Caco-2 (cell line): ENCODE measurements around the gene S100A5. TPM values are rescaled to one million over a fixed set of nuclear protein-coding genes. Genes with fewer than 3 reads are reported as not detected.

ENCODE experiments used
- BruUV-seq: library from RNA; stranded (reverse); fragments of 400-500 nt; replicated peaks from 2 replicates; lab custom pipeline; 2021; lab: Mats Ljungman, UMichigan
- CTCF ChIA-PET: fragments of 300-600 bp; sonication (Branson Sonifier 250); formaldehyde crosslinking; loops from one replicate; lab custom pipeline; 2022; ENCODE audit warnings: antibody characterized with exemption; lab: Charles Lee
- POLR2A ChIA-PET: fragments of 300-600 bp; sonication (Branson Sonifier 250); formaldehyde crosslinking; loops from one replicate; lab custom pipeline; 2022; ENCODE audit warnings: antibody characterized with exemption; lab: Charles Lee
- DNase-seq, 2 experiments: peaks; one replicate each; pipeline versions ENCODE4 v3.0.0 to v3.0.0-alpha.2; 2020 to 2022
- H3K27me3 ChIP-seq: replicated peaks from 2 replicates; pipeline ENCODE4 v1.6.0; 2011; ENCODE audit warnings: low read length; ENCODE audit not compliant: control insufficient read depth, insufficient read depth
- H3K36me3 ChIP-seq: 2 replicates; pipeline ENCODE4 v1.5.1; 2011; ENCODE audit warnings: low read length; ENCODE audit not compliant: control insufficient read depth, insufficient read depth
- H3K4me1 ChIP-seq: fragments of 250-450 bp; sonication (Bioruptor Pico); 2 replicates; pipeline ENCODE4 v1.5.1; 2020; ENCODE audit warnings: mild to moderate bottlenecking
- H3K4me3 ChIP-seq: 2 replicates; pipeline ENCODE4 v1.5.1; 2011; ENCODE audit warnings: low read depth, mild to moderate bottlenecking, control low read depth, low read length
- H3K9me3 ChIP-seq: fragments of 250-450 bp; sonication (Bioruptor Pico); 2 replicates; pipeline ENCODE4 v1.5.1; 2020; ENCODE audit warnings: mild to moderate bottlenecking, moderate library complexity
- H3K27ac Mint-ChIP-seq: one replicate; pipeline ENCODE4 v1.8.0; 2022; ENCODE audit warnings: mixed read lengths; ENCODE audit not compliant: unreplicated experiment
- H3K27me3 Mint-ChIP-seq: one replicate; pipeline ENCODE4 v1.8.0; 2022; ENCODE audit warnings: mixed read lengths; ENCODE audit not compliant: insufficient read depth, unreplicated experiment
- H3K36me3 Mint-ChIP-seq: one replicate; pipeline ENCODE4 v1.8.0; 2022; ENCODE audit warnings: mild to moderate bottlenecking, mixed read lengths; ENCODE audit not compliant: insufficient read depth, unreplicated experiment
- H3K4me1 Mint-ChIP-seq: one replicate; pipeline ENCODE4 v1.8.0; 2022; ENCODE audit warnings: low read depth, mixed read lengths; ENCODE audit not compliant: unreplicated experiment
- H3K4me3 Mint-ChIP-seq: one replicate; pipeline ENCODE4 v1.8.0; 2022; ENCODE audit warnings: mild to moderate bottlenecking, moderate library complexity, mixed read lengths; ENCODE audit not compliant: unreplicated experiment
- H3K9me3 Mint-ChIP-seq: one replicate; pipeline ENCODE4 v1.8.0; 2022; ENCODE audit warnings: mixed read lengths; ENCODE audit not compliant: unreplicated experiment
- intact Hi-C: fragments of 100-400 bp; cut with micrococcal nuclease; formaldehyde crosslinking; loops from one replicate; pipeline ENCODE4 v1.10.0; 2022; ENCODE audit not compliant: unreplicated experiment
- total RNA-seq: library from RNA; stranded (reverse); gene quantifications from 2 replicates; pipeline ENCODE4 v1.2.3, GENCODE V29; 2022
- TF ChIP-seq, protein P1 (sequence below), 2 experiments: fragments of 200-600 bp in 1 of 2; IDR thresholded peaks; 1 replicate in 1 of 2; 2 replicates in 1 of 2; pipeline versions ENCODE4 v1.5.1 to v1.8.0; 2011 to 2022; ENCODE audit warnings: antibody characterized with exemption in 1 of 2, control low read depth in 1 of 2, inconsistent platforms in 1 of 2, low read depth in 1 of 2, low read length in 1 of 2, mild to moderate bottlenecking in 1 of 2, moderate library complexity in 1 of 2; ENCODE audit not compliant: insufficient read depth in 1 of 2, severe bottlenecking in 1 of 2, unreplicated experiment in 1 of 2

The S100A5 gene
- total RNA-seq, 1 experiment from 2014 or later = not detected

DNA sequence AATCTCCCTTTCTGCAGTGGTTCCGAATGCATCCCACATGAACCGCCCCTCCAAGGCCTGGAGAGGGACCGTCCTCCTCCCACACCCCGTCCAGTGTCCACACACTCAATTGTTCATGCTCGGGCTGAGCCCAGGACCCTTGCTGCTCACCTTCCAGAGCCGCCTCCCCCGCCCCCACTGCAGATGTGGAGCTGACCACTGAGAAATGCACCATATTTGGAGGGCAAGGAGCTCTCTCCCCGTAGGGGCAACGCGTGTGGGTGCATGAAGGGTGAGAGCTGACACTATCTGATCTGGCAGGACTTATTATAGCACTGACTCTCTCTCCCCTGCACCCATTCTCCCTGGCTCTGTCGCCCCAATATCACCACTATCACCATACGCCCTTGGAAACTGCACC, 12.4 kb upstream of the S100A5 start:
- H3K36me3 ChIP-seq = no peaks in the 10 kb centered on the region

DNA sequence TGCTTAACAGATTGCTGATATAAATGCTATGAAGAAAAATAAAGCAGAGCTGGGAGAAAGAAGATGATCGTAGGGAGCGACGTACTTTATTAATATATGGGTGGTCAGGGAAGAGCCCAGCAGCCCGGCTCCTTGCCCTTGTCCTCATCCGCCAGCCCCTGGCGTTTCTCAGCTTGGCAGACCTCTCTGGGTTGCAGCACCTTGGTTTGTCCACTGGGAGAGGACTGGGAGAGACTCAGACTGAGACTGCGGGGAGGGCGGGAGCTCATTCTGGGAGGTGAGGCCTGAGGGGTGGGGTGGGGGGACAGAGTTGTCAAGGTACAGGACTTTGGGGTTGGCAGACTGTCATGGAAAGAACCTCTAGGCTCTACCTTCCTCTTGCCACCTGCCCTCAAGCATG, 11.6 kb upstream of the S100A5 start:
- Mint-ChIP-seq H3K4me1 (peaks cover 32% of the 10 kb centered on the region), H3K27me3 (no peaks in the 10 kb centered on the region), H3K27ac (no peak overlapping the region), H3K36me3 (no peaks in the 10 kb centered on the region), H3K9me3 (no peaks in the 10 kb centered on the region), H3K4me3 (no peak overlapping the region)
- TF ChIP-seq, protein P1, sequence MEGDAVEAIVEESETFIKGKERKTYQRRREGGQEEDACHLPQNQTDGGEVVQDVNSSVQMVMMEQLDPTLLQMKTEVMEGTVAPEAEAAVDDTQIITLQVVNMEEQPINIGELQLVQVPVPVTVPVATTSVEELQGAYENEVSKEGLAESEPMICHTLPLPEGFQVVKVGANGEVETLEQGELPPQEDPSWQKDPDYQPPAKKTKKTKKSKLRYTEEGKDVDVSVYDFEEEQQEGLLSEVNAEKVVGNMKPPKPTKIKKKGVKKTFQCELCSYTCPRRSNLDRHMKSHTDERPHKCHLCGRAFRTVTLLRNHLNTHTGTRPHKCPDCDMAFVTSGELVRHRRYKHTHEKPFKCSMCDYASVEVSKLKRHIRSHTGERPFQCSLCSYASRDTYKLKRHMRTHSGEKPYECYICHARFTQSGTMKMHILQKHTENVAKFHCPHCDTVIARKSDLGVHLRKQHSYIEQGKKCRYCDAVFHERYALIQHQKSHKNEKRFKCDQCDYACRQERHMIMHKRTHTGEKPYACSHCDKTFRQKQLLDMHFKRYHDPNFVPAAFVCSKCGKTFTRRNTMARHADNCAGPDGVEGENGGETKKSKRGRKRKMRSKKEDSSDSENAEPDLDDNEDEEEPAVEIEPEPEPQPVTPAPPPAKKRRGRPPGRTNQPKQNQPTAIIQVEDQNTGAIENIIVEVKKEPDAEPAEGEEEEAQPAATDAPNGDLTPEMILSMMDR (IDR thresholded peaks at IDR 0.05; ENCODE audit: insufficient read depth in 1 of 2, low read depth in 1 of 2, low read length in 1 of 2, severe bottlenecking in 1 of 2, unreplicated experiment in 1 of 2) = no peak
- Histone ChIP-seq H3K9me3 (no peaks in the 10 kb centered on the region), H3K27me3 (no peaks in the 10 kb centered on the region), H3K4me3 (no peak overlapping the region), H3K36me3 (no peaks in the 10 kb centered on the region), H3K4me1 (peaks cover 34% of the 10 kb centered on the region)
- ChIA-PET POLR2A (interaction anchor here (0.6 kb wide), 1 partner anchor 245 kb away, joined by 8 read pairs; no protein-coding TSS in a partner anchor), CTCF (interaction anchor here (0.6 to 1.5 kb wide), 4 partner anchors 14 to 156 kb away, joined by 4 to 8 read pairs (median 6); partner anchors contain the start of gene S100A13)
- DNase-seq = peak in 1 of 2 experiments; percentile 37
- no TSS peak for BruUV-seq
- intact Hi-C loops = no loop called here

More for the DNA sequence above, 12.4 kb upstream of the S100A5 start:
- Histone ChIP-seq H3K4me1 (peaks cover 30% of the 10 kb centered on the region), H3K9me3 (no peaks in the 10 kb centered on the region), H3K4me3 (no peak overlapping the region), H3K27me3 (no peaks in the 10 kb centered on the region)
- H3K9me3 Mint-ChIP-seq = no peaks in the 10 kb centered on the region
- peaks cover 32% of the 10 kb centered on the region for H3K4me1 Mint-ChIP-seq
- DNase-seq = no peak
- no TSS peak for BruUV-seq
- no peaks in the 10 kb centered on the region for H3K36me3 Mint-ChIP-seq
- no peaks in the 10 kb centered on the region for H3K27me3 Mint-ChIP-seq
- no peak overlapping the region for H3K27ac Mint-ChIP-seq
- intact Hi-C loops = no loop called here
- H3K4me3 Mint-ChIP-seq = no peak overlapping the region
- POLR2A ChIA-PET = interaction anchor here (0.6 kb wide), 1 partner anchor 13 kb away, joined by 6 read pairs; no protein-coding TSS in a partner anchor
- TF ChIP-seq, protein P1 (IDR thresholded peaks at IDR 0.05; ENCODE audit: insufficient read depth in 1 of 2, low read depth in 1 of 2, low read length in 1 of 2, severe bottlenecking in 1 of 2, unreplicated experiment in 1 of 2) = no peak
- CTCF ChIA-PET = interaction anchor here (1.5 kb wide), 1 partner anchor 13 kb away, joined by 8 read pairs; no protein-coding TSS in a partner anchor

DNA sequence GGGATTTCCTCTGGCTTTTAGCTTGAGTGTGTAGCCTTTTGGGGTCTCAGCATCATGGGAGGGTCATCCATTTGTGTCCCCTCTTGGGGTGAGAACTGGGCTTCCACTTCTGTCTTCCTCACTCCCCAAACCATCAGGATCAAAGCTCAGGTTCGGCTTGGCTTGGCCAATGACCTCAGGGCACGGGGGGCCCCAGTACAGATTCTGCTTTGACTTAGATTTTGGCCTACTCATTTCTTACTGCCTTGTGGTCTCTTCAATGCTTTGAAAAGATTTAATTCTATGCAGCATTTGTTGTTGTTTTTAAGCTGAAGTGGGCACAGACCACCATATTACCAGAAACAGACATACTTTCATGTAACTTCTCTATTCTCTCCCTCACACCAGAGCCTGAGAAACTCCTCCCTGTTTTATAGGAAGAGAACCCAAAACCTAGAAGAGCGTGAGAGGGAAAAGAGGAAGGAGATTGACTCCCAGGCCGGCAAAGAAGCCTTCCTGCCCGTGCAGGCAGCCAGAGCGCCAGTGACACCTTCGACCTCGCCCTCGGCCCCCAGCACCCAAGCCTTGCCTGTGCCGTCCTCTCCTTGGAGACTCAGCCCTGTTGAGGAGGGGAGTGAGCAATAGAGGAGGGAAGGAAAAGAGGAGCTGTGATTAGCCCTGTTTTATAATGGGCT, 10.2 kb upstream of the S100A5 start:
- peak overlapping the region; percentile 62 for H3K27ac Mint-ChIP-seq
- H3K4me1 Mint-ChIP-seq = peaks cover 41% of the 10 kb centered on the region
- no peak overlapping the region for H3K4me3 ChIP-seq
- peaks cover 46% of the 10 kb centered on the region for H3K4me1 ChIP-seq
- BruUV-seq = no TSS peak
- ChIA-PET POLR2A (no interaction called here), CTCF (interaction anchor here (1.1 kb wide), 1 partner anchor 25 kb away, joined by 3 read pairs; no protein-coding TSS in a partner anchor)
- H3K27me3 Mint-ChIP-seq = no peaks in the 10 kb centered on the region
- intact Hi-C loops = no loop called here
- no peaks in the 10 kb centered on the region for H3K36me3 Mint-ChIP-seq
- H3K27me3 ChIP-seq = no peaks in the 10 kb centered on the region
- no peaks in the 10 kb centered on the region for H3K9me3 Mint-ChIP-seq
- TF ChIP-seq, protein P1 (IDR thresholded peaks at IDR 0.05; ENCODE audit: insufficient read depth in 1 of 2, low read depth in 1 of 2, low read length in 1 of 2, severe bottlenecking in 1 of 2, unreplicated experiment in 1 of 2) = no peak
- no peaks in the 10 kb centered on the region for H3K9me3 ChIP-seq
- no peak overlapping the region for H3K4me3 Mint-ChIP-seq
- no peak for DNase-seq
- no peaks in the 10 kb centered on the region for H3K36me3 ChIP-seq
